Astrocyte of the spinal cord (primary cell): ENCODE results near the gene TOM1L2.

Experiments used
- DNase-seq: peaks from one replicate; pipeline ENCODE4 v3.0.0; 2011; ENCODE audit warnings: low read depth, low spot score
- H3K4me3 ChIP-seq: 2 replicates; pipeline ENCODE4 v1.5.1; 2011; ENCODE audit warnings: low read depth, mild to moderate bottlenecking, low read length, moderate library complexity
- CTCF ChIP-seq: IDR thresholded peaks from 2 replicates; pipeline ENCODE4 v1.5.1; 2012; ENCODE audit warnings: low read depth, mild to moderate bottlenecking, low read length, inconsistent platforms
- in situ Hi-C: cut with HindIII; loops from 2 replicates; pipeline ENCODE4 v1.10.0; 2017; ENCODE audit warnings: low sequenced_read_pairs

TOM1L2 gene

GRCh38 chr17:17890773-17891759, 81.1 kb downstream of the TOM1L2 start:
- in situ Hi-C loops, result no loop called here

GRCh38 chr17:17889922-17890321, 82.3 kb downstream of the TOM1L2 start:
- in situ Hi-C loops, result no loop called here
- TF ChIP-seq CTCF, result no peak
- H3K4me3 ChIP-seq, result no peak overlapping the region
- no peak for DNase-seq

More at GRCh38 chr17:17890773-17891759, 81.1 kb downstream of the TOM1L2 start:
- DNase-seq, result peak; percentile 69
- H3K4me3 ChIP-seq, result no peak overlapping the region
- TF ChIP-seq CTCF, result peak; percentile 88

GRCh38 chr17:17888821-17889220, 83.4 kb downstream of the TOM1L2 start:
- H3K4me3 ChIP-seq, result no peak overlapping the region
- TF ChIP-seq CTCF, result peak; percentile 20
- no peak for DNase-seq
- in situ Hi-C loops, result no loop called here

GRCh38 chr17:17888371-17888770, 83.8 kb downstream of the TOM1L2 start:
- in situ Hi-C loops, result no loop called here
- no peak for TF ChIP-seq CTCF
- H3K4me3 ChIP-seq, result no peak overlapping the region
- DNase-seq, result no peak

- no peak for DNase-seq
- in situ Hi-C loops, result no loop called here
- no peak for TF ChIP-seq CTCF
- H3K4me3 ChIP-seq, result no peak overlapping the region
These were observed 84.4 kb downstream of the TOM1L2 start for GRCh38 chr17:17887752-17888304.

- H3K4me3 ChIP-seq, result no peak overlapping the region
- no peak for DNase-seq
- in situ Hi-C loops, result no loop called here
- TF ChIP-seq CTCF, result no peak
These were observed 85.5 kb downstream of the TOM1L2 start for GRCh38 chr17:17886726-17887125.
